Muscle layer of duodenum (tissue), 2 donors: ENCODE data around the gene DAP3.
"Not testable (repeated sequence)": the region's sequence is repeated elsewhere in the genome, so short reads cannot be mapped to it uniquely, and the experiment has no call there.

Experiments
- H3K27ac ChIP-seq: one replicate; pipeline ENCODE4 v1.7.0; 2013; ENCODE audit warnings: mild to moderate bottlenecking, low read length
- H3K27me3 ChIP-seq: one replicate; pipeline ENCODE4 v1.7.0; 2013; ENCODE audit warnings: low read depth, mild to moderate bottlenecking, control low read depth, low read length
- H3K36me3 ChIP-seq, 2 donors: one replicate each; pipeline ENCODE4 v1.7.0; 2013; ENCODE audit warnings: low read length in 2 of 2, control low read depth in 1 of 2, mild to moderate bottlenecking in 1 of 2; ENCODE audit not compliant: insufficient read depth in 2 of 2, control insufficient read depth in 1 of 2
- H3K4me1 ChIP-seq, 2 donors: one replicate each; pipeline ENCODE4 v1.7.0; 2013; ENCODE audit warnings: low read length in 2 of 2, mild to moderate bottlenecking in 2 of 2, control low read depth in 1 of 2, moderate library complexity in 1 of 2; ENCODE audit not compliant: insufficient read depth in 2 of 2, control insufficient read depth in 1 of 2
- H3K4me3 ChIP-seq, 2 donors: one replicate each; pipeline ENCODE4 v1.7.0; 2013; ENCODE audit warnings: low read length in 2 of 2, low read depth in 1 of 2, mild to moderate bottlenecking in 1 of 2
- H3K9me3 ChIP-seq, 2 donors: one replicate each; pipeline ENCODE4 v1.7.0; 2013; ENCODE audit warnings: low read length in 2 of 2, control low read depth in 1 of 2, mild to moderate bottlenecking in 1 of 2; ENCODE audit not compliant: control insufficient read depth in 1 of 2
- donor health status: healthy.

DAP3 gene

GRCh38 chr1:155701675-155702074 is 12.8 kb downstream of the DAP3 start:
- not testable (repeated sequence) for H3K9me3 ChIP-seq, H3K36me3 ChIP-seq, H3K4me3 ChIP-seq, H3K27me3 ChIP-seq, H3K4me1 ChIP-seq, H3K27ac ChIP-seq

- Histone ChIP-seq H3K27me3 (no peaks in the 10 kb centered on the region), H3K27ac (no peak overlapping the region), H3K9me3 (no peaks in the 10 kb centered on the region), H3K4me3 (no peak overlapping the region), H3K4me1 (no peaks in the 10 kb centered on the region), H3K36me3 (no peaks in the 10 kb centered on the region)
Observed at GRCh38 chr1:155703216-155703615, 14.3 kb downstream of the DAP3 start.

- not testable (repeated sequence) for H3K27ac ChIP-seq, H3K27me3 ChIP-seq, H3K36me3 ChIP-seq, H3K4me3 ChIP-seq, H3K9me3 ChIP-seq, H3K4me1 ChIP-seq
Observed at GRCh38 chr1:155704414-155704813, 15.5 kb downstream of the DAP3 start.

GRCh38 chr1:155706139-155706538 is 17.2 kb downstream of the DAP3 start:
- Histone ChIP-seq H3K4me1 (no peaks in the 10 kb centered on the region), H3K27ac (no peak overlapping the region), H3K9me3 (no peaks in the 10 kb centered on the region), H3K36me3 (no peaks in the 10 kb centered on the region), H3K27me3 (no peaks in the 10 kb centered on the region), H3K4me3 (no peak overlapping the region)

- no peaks in the 10 kb centered on the region for H3K27me3 ChIP-seq
- peaks cover 0 to 3% of the 10 kb centered on the region in 2 donors for H3K36me3 ChIP-seq
- no peak overlapping the region for H3K27ac ChIP-seq
- H3K9me3 ChIP-seq: no peaks in the 10 kb centered on the region
- H3K4me3 ChIP-seq: no peak overlapping the region
- peaks cover 0 to 4% of the 10 kb centered on the region in 2 donors for H3K4me1 ChIP-seq
Observed at GRCh38 chr1:155709391-155709790, 20.5 kb downstream of the DAP3 start.

- H3K36me3 ChIP-seq, H3K4me3 ChIP-seq, H3K27ac ChIP-seq, H3K4me1 ChIP-seq, H3K27me3 ChIP-seq, H3K9me3 ChIP-seq: not testable (repeated sequence)
Observed at GRCh38 chr1:155711457-155711856, 22.6 kb downstream of the DAP3 start.

- not testable (repeated sequence) for H3K27me3 ChIP-seq, H3K36me3 ChIP-seq, H3K4me3 ChIP-seq, H3K27ac ChIP-seq, H3K9me3 ChIP-seq, H3K4me1 ChIP-seq
Observed at GRCh38 chr1:155712636-155713035, 23.7 kb downstream of the DAP3 start.

GRCh38 chr1:155713075-155713474 is 24.2 kb downstream of the DAP3 start:
- Histone ChIP-seq H3K27me3 (no peaks in the 10 kb centered on the region), H3K4me3 (no peak overlapping the region), H3K36me3 (peaks cover 3 to 6% of the 10 kb centered on the region in 2 donors), H3K27ac (no peak overlapping the region), H3K9me3 (no peaks in the 10 kb centered on the region), H3K4me1 (peaks cover 0 to 4% of the 10 kb centered on the region in 2 donors)

- not testable (repeated sequence) for H3K27ac ChIP-seq, H3K27me3 ChIP-seq, H3K4me3 ChIP-seq, H3K4me1 ChIP-seq, H3K9me3 ChIP-seq, H3K36me3 ChIP-seq
Observed at GRCh38 chr1:155715056-155715455, 26.2 kb downstream of the DAP3 start.

GRCh38 chr1:155715777-155716176 is 26.9 kb downstream of the DAP3 start:
- Histone ChIP-seq H3K27me3 (no peaks in the 10 kb centered on the region), H3K36me3 (peaks cover 3 to 6% of the 10 kb centered on the region in 2 donors), H3K9me3 (no peaks in the 10 kb centered on the region), H3K4me3 (no peak overlapping the region), H3K4me1 (peaks cover 0 to 4% of the 10 kb centered on the region in 2 donors), H3K27ac (no peak overlapping the region)

- H3K9me3 ChIP-seq: no peaks in the 10 kb centered on the region
- peaks cover 3 to 6% of the 10 kb centered on the region in 2 donors for H3K36me3 ChIP-seq
- H3K4me3 ChIP-seq: no peak overlapping the region
- H3K27ac ChIP-seq: no peak overlapping the region
- H3K27me3 ChIP-seq: no peaks in the 10 kb centered on the region
- H3K4me1 ChIP-seq: peaks cover 0 to 4% of the 10 kb centered on the region in 2 donors
Observed at GRCh38 chr1:155717041-155717440, 28.1 kb downstream of the DAP3 start.

- H3K4me1 ChIP-seq, H3K27ac ChIP-seq, H3K36me3 ChIP-seq, H3K27me3 ChIP-seq, H3K9me3 ChIP-seq, H3K4me3 ChIP-seq: not testable (repeated sequence)
Observed at GRCh38 chr1:155718524-155719115, 29.7 kb downstream of the DAP3 start.
